C4-2B (cell line): ENCODE data around the gene RGS7.
"Not testable (repeated sequence)": the region's sequence is repeated elsewhere in the genome, so short reads cannot be mapped to it uniquely, and the experiment has no call there.

Experiments used
- ZFX ChIP-seq: fragments of 450-650 bp; IDR thresholded peaks from 2 replicates; pipeline ENCODE4 v1.6.1; 2017
- TF ChIP-seq, protein P1 (sequence below): fragments of 450-650 bp; conservative IDR thresholded peaks from 2 replicates; pipeline ENCODE4 v1.5.1; 2017; ENCODE audit warnings: mild to moderate bottlenecking

DNA sequence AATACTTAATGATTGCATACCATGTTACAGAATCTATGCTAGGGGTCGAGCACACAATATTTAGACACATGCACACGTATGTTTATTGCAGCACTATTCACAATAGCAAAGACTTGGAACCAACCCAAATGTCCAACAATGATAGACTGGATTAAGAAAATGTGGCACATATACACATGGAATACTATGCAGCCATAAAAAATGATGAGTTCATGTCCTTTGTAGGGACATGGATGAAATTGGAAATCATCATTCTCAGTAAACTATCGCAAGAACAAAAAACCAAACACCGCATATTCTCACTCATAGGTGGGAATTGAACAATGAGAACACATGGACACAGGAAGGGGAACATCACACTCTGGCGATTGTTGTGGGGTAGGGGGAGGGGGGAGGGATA, 191.7 kb downstream of the RGS7 start:
- TF ChIP-seq, protein P1, sequence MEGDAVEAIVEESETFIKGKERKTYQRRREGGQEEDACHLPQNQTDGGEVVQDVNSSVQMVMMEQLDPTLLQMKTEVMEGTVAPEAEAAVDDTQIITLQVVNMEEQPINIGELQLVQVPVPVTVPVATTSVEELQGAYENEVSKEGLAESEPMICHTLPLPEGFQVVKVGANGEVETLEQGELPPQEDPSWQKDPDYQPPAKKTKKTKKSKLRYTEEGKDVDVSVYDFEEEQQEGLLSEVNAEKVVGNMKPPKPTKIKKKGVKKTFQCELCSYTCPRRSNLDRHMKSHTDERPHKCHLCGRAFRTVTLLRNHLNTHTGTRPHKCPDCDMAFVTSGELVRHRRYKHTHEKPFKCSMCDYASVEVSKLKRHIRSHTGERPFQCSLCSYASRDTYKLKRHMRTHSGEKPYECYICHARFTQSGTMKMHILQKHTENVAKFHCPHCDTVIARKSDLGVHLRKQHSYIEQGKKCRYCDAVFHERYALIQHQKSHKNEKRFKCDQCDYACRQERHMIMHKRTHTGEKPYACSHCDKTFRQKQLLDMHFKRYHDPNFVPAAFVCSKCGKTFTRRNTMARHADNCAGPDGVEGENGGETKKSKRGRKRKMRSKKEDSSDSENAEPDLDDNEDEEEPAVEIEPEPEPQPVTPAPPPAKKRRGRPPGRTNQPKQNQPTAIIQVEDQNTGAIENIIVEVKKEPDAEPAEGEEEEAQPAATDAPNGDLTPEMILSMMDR: not testable (repeated sequence)
- not testable (repeated sequence) for TF ChIP-seq ZFX
